Right lobe of liver (tissue), 6 donors: Measurements from ENCODE around the gene MGRN1. TPM values are rescaled to one million over a fixed set of nuclear protein-coding genes. Genes with fewer than 3 reads are reported as not detected.

Source experiments
- ATAC-seq, 4 donors: fragments of 200-7000 bp; cut with Tn5 transposase; one replicate each; pipeline ENCODE4 v1.9.1; 2020; ENCODE audit warnings: mild to moderate bottlenecking in 4 of 4, moderate library complexity in 4 of 4
- DNase-seq, 3 donors: peaks; one replicate each; pipeline ENCODE4 v3.0.0-alpha.2; 2020
- H3K27ac ChIP-seq, 3 donors: fragments of 200-600 bp; one replicate each; pipeline ENCODE4 v1.8.0; 2022
- H3K27me3 ChIP-seq, 2 donors: fragments of 200-600 bp; one replicate each; pipeline ENCODE4 v1.8.0; 2022
- H3K36me3 ChIP-seq, 4 donors: fragments of 200-600 bp; sonication (generic) in 1 of 4; one replicate each; pipeline versions ENCODE4 v1.5.1 to v1.8.0; 2017 to 2022; ENCODE audit warnings: control low read depth in 1 of 4
- H3K4me1 ChIP-seq, 4 donors: fragments of 200-600 bp; sonication (generic) in 1 of 4; one replicate each; pipeline versions ENCODE4 v1.5.1 to v1.8.0; 2017 to 2022; ENCODE audit warnings: control low read depth in 1 of 4
- H3K4me3 ChIP-seq, 3 donors: fragments of 200-600 bp; one replicate each; pipeline ENCODE4 v1.8.0; 2022
- H3K9me3 ChIP-seq, 4 donors: fragments of 200-600 bp; sonication (generic) in 1 of 4; one replicate each; pipeline versions ENCODE4 v1.5.1 to v1.8.0; 2017 to 2022; ENCODE audit warnings: control low read depth in 1 of 4
- POLR2A ChIP-seq: fragments of 450-650 bp; IDR thresholded peaks from one replicate; pipeline ENCODE4 v1.6.1; 2017; ENCODE audit warnings: antibody characterized with exemption, mild to moderate bottlenecking
- WGBS: methylation state at CpG from one replicate; pipeline ENCODE4 v1.1.6; 2018; ENCODE audit warnings: low coverage, low lambda C conversion rate; ENCODE audit not compliant: insufficient coverage; ENCODE audit errors: missing lambda C conversion rate; 5-methylcytosine and 5-hydroxymethylcytosine counted together
- intact Hi-C, 2 donors: fragments of 100-400 bp; cut with DNase I; formaldehyde crosslinking; loops; one replicate each; pipeline versions ENCODE4 v1.11.2 to v1.14.1; 2022
- total RNA-seq, 6 experiments: library from RNA; depleted of rRNA in 2 of 6; stranded (reverse); fragments of >200 nt in 2 of 6; fragmentation: NEBNext Ultra II Directional in 3 of 6; extraction: Animal tissue kit (Norgen Biotek cat#: 25700) in 3 of 6; gene quantifications; one replicate each; pipeline versions ENCODE4 v1.1.0 to v1.2.4, GENCODE V29; 2016 to 2023
- TF ChIP-seq, protein P1 (sequence below), 4 donors: fragments of 200-600 bp in 3 of 4; fragments of 450-650 bp in 1 of 4; IDR thresholded peaks; one replicate each; pipeline versions ENCODE4 v1.5.1 to v1.8.0; 2016 to 2022; ENCODE audit warnings: antibody characterized with exemption in 4 of 4, mild to moderate bottlenecking in 2 of 4
- donor health status: DM: no; HTN: yes; CAD: no.
- donor health status: DM: no; HTN: no; CAD: no.
- donor health status: DM: no; HTN: no; CAD: no.
- donor health status: DM: no; HTN: yes; CAD: no.
- donor health status: DM: no; HTN: yes; CAD: no.

MGRN1 gene
- total RNA-seq, 6 experiments from 2014 or later, result 42.5 to 67.3 (median 49.5) TPM

GRCh38 chr16:4685292-4685691, 60.7 kb downstream of the MGRN1 start:
- H3K27ac ChIP-seq, result peak overlapping the region; percentile 33 to 96 (median 81)
- WGBS, result 27% methylated on average over 5 of the region's 13 CpGs
- peak; percentile 56 to 87 (median 69) for DNase-seq
- H3K36me3 ChIP-seq, result peaks cover 0 to 13% (median 6%) of the 10 kb centered on the region in 4 donors
- no peak overlapping the region for H3K4me3 ChIP-seq
- intact Hi-C loops, result no loop called here
- TF ChIP-seq POLR2A, result no peak
- peak in 3 of 4 donors; percentile 0 to 5 (median 2) for ATAC-seq
- H3K4me1 ChIP-seq, result peaks cover 0 to 85% (median 34%) of the 10 kb centered on the region in 4 donors
- no peaks in the 10 kb centered on the region for H3K9me3 ChIP-seq
- H3K27me3 ChIP-seq, result no peaks in the 10 kb centered on the region

GRCh38 chr16:4685776-4686496, 61.3 kb downstream of the MGRN1 start:
- peaks cover 0 to 79% (median 31%) of the 10 kb centered on the region in 4 donors for H3K4me1 ChIP-seq
- no peak overlapping the region for H3K4me3 ChIP-seq
- ATAC-seq (no peak), DNase-seq (peak in 1 of 3 donors; percentile 51)
- intact Hi-C loops, result no loop called here
- WGBS, result 100% methylated on average over 7 of the region's 38 CpGs
- H3K27me3 ChIP-seq, result no peaks in the 10 kb centered on the region
- TF ChIP-seq, protein P1, sequence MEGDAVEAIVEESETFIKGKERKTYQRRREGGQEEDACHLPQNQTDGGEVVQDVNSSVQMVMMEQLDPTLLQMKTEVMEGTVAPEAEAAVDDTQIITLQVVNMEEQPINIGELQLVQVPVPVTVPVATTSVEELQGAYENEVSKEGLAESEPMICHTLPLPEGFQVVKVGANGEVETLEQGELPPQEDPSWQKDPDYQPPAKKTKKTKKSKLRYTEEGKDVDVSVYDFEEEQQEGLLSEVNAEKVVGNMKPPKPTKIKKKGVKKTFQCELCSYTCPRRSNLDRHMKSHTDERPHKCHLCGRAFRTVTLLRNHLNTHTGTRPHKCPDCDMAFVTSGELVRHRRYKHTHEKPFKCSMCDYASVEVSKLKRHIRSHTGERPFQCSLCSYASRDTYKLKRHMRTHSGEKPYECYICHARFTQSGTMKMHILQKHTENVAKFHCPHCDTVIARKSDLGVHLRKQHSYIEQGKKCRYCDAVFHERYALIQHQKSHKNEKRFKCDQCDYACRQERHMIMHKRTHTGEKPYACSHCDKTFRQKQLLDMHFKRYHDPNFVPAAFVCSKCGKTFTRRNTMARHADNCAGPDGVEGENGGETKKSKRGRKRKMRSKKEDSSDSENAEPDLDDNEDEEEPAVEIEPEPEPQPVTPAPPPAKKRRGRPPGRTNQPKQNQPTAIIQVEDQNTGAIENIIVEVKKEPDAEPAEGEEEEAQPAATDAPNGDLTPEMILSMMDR (IDR thresholded peaks at IDR 0.05), result no peak
- no peak for TF ChIP-seq POLR2A
- peaks cover 0 to 13% (median 6%) of the 10 kb centered on the region in 4 donors for H3K36me3 ChIP-seq
- H3K27ac ChIP-seq, result peak overlapping the region in 2 of 3 donors; percentile 81 to 96
- H3K9me3 ChIP-seq, result no peaks in the 10 kb centered on the region

DNA sequence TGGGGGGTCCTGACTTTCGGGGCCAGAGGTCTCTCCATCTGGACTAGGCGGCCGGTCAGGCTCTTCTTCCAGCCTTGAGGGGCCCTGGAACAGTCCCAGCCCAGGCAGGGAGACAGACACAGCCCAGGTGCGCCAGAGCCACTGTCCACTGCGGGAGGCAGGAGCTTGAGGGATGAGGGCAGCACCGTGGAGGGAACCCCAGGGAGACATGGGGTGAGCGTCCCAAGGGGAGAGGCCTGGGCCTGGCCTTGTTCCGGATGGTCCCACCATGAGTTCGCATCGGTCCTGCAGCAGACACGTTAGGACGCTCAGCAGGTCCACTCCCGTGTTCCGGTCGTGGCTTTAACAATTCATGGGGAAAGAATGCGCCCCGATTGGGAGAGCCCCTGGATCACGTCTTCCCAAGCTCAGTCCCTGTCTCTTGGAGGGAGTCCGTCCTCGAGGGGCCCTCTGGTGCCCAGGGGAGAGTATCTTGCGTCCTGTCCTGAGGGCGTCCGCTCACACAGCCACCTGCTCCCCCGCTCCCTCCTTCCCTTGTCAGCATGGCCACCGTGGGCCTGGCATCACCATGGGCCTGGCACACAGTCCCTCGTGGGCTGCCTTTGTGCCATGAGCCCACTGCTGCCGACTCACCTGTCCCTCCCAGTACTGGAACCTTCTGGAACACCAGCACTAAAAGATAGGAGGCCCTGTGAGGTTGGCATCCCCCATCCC, 62.0 kb downstream of the MGRN1 start:
- ATAC-seq, result no peak
- DNase-seq, result peak in 1 of 3 donors; percentile 49
- Histone ChIP-seq H3K4me3 (no peak overlapping the region), H3K36me3 (peaks cover 0 to 13% (median 6%) of the 10 kb centered on the region in 4 donors), H3K4me1 (peaks cover 0 to 72% (median 30%) of the 10 kb centered on the region in 4 donors), H3K27me3 (no peaks in the 10 kb centered on the region), H3K9me3 (no peaks in the 10 kb centered on the region), H3K27ac (peak overlapping the region in 1 of 3 donors; percentile 29)
- intact Hi-C loops, result no loop called here
- TF ChIP-seq, protein P1 (IDR thresholded peaks at IDR 0.05), result no peak
- TF ChIP-seq POLR2A, result no peak
- no CpG with 5 or more reads among the region's 27 CpGs for WGBS

DNA sequence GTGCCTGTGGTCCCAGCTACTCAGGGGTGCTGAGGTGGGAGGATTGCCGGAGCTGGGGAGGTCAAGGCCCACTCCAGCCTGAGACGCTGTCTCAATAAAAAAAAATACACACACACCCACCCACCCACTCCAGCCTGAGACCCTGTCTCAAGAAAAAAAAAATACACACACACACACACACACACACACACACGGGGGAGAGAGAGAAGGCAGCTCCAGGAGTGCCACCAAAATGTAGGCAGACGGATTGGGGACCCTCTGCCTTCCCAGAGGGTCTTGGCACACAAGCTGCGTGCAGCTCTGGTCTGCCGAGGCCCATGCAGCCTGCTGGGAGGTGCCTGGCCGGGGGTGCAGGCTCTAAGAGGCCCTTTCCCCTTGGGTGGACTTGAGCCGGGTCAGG, 62.8 kb downstream of the MGRN1 start:
- peaks cover 0 to 71% (median 30%) of the 10 kb centered on the region in 4 donors for H3K4me1 ChIP-seq
- 78% methylated on average over 3 of the region's 8 CpGs for WGBS
- no peaks in the 10 kb centered on the region for H3K27me3 ChIP-seq
- DNase-seq (no peak), ATAC-seq (no peak)
- peak overlapping the region in 1 of 3 donors; percentile 76 for H3K27ac ChIP-seq
- no peak for TF ChIP-seq POLR2A
- TF ChIP-seq, protein P1 (IDR thresholded peaks at IDR 0.05), result no peak
- no peak overlapping the region for H3K4me3 ChIP-seq
- intact Hi-C loops, result no loop called here
- no peaks in the 10 kb centered on the region for H3K9me3 ChIP-seq
- peaks cover 0 to 10% (median 4%) of the 10 kb centered on the region in 4 donors for H3K36me3 ChIP-seq
